GM04504 (cell line): ENCODE measurements around the gene OTOA.
"Not testable (repeated sequence)": the region's sequence is repeated elsewhere in the genome, so short reads cannot be mapped to it uniquely, and the experiment has no call there.

Experiments
- DNase-seq: peaks from one replicate; pipeline ENCODE4 v3.0.0-alpha.2; 2012; ENCODE audit warnings: low read depth

Gene OTOA

GRCh38 chr16:21680714-21681113 lies 16.9 kb downstream of the OTOA start:
- not testable (repeated sequence) for DNase-seq

GRCh38 chr16:21683184-21683583 lies 19.4 kb downstream of the OTOA start:
- no peak for DNase-seq

DNA sequence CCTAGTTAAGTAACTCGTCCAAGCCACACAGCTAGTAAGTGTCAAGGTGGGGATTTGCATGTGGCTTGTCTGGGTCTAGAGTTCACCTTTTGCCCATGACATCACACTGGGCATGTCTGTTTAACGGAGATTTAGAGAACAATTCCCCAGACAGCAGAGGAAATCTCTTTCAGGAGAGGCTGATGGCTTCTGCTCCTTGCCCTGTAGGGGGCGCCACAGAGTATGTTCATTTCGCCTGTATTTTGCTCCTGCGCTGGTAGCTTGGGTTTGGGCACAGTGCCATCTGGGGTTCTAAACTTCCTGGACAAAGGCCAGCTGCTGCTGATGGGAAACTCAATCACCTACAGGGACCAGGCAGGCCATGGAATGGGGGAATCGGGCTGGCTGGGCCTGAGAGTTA lies 20.4 kb downstream of the OTOA start:
- no peak for DNase-seq

GRCh38 chr16:21685034-21685455 lies 21.3 kb downstream of the OTOA start:
- no peak for DNase-seq

GRCh38 chr16:21689107-21689506 lies 25.3 kb downstream of the OTOA start:
- no peak for DNase-seq

DNA sequence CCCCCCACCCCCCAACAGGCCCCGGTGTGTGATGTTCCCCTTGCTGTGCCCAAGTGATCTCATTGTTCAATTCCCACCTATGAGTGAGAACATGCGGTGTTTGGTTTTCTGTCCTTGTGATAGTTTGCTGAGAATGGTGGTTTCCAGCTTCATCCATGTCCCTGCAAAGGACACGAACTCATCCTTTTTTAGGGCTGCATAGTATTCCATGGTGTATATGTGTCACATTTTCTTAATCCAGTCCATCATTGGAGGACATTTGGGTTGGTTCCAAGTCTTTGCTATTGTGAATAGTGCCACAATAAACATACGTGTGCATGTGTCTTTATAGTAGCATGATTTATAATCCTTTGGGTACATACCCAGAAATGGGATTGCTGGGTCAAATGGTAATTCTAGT lies 27.2 kb downstream of the OTOA start:
- DNase-seq: not testable (repeated sequence)

DNA sequence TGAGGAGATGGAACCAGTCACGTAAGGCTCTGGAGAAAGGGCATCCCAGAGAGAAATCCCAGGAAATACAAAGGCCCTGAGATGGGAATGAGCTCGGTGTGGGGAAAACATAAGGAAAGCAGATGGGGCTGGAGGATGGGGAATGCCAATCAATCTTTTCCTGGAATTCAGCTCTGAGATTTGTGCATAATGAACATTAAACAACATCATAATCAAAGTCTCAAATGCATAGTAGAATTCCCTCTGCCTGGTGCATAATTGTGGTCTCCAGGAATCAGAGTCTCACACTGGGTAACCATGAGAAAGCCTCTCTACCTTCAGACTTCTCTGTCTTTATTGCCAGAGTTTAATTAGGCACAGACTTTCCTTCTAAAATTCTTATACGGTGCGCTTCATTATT lies 30.8 kb downstream of the OTOA start:
- DNase-seq: no peak

DNA sequence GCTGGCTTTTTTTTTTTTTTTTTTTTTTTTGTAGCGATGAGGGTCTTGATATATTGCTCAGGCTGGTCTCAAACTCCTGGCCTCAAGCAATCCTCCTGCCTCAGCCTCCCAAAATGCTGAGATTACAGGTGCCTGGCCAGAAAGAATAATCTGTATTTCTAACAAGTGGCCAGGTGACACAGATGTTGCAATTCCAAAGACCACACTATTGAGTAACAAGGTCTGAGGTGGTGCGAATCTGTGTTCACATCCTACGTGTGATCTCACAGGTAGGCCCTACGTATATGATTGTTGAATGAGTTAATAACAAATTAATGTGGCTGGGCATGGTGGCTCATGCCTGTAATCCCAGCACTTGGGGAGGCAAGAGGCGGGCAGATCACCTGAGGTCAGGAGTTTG lies 33.3 kb downstream of the OTOA start:
- no peak for DNase-seq

GRCh38 chr16:21698169-21699032 lies 34.6 kb downstream of the OTOA start:
- DNase-seq: no peak

GRCh38 chr16:21701271-21701670 lies 37.5 kb downstream of the OTOA start:
- no peak for DNase-seq

- no peak for DNase-seq
Observed at GRCh38 chr16:21702276-21702675, 38.5 kb downstream of the OTOA start.

DNA sequence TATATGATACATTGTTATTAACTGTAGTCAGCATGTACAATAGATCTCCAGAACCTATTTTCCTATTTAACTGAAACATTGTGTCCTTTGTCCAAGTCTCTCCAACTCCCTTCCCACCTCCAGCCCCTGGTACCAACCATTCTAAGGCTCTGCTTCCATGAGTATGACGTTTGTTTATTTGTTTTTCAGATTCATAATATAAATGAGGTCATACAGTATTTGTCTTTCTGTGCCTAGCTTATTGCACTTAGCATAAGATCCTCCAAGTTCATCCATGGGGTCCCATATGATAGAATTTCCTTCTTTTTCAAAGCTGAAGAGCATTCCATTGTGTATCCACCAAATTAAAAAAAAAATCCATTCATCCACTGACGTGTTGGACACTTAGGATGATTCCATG lies 39.4 kb downstream of the OTOA start:
- DNase-seq: no peak

DNA sequence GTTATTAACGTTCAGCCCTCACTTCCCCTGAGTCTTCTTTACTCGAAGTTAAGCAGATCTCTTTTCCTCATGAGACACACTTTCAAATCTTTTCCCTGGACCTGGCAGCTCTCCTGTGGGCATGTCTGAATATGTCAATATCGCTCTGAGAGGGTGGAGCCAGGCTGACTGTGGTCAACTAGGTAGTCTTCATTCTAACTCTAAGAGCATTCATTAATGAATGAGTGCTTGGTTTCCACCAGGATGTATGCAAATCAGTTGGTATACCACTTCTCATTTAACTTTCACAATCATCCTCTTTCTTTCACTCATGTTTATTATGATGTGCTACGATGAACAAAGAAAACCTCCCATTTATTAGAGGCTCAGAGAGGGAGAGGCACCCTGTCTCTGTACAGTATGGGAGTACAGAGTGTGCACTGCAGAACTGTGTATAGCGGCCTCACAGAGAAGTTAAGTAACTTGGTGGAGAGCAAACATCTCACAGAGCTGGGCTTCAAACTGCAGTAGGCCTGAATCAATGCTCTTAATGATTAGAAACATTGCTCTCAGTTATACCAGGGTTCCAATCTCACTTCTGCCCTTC lies 39.9 kb downstream of the OTOA start:
- DNase-seq: no peak

DNA sequence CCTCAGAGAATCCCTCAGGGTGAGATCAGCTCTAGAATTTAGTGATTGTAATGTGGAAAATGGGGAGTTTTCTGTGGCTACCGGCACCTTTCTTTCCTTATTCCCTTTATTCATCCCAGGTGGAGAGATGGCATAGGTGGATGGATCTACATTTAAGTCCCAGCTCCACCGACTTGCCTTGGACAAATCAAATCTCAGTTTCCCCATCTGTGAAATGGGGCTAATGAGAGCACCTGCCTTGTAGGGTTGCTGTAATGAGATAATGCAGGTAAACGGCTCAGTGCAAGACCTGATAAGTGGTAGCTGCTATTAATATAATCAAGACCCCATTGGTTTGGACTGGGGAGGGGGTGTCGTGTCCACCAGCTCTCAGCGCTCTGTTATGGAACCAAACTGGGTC lies 40.5 kb downstream of the OTOA start:
- DNase-seq: no peak

GRCh38 chr16:21704733-21705132 lies 41.0 kb downstream of the OTOA start:
- DNase-seq: no peak

DNA sequence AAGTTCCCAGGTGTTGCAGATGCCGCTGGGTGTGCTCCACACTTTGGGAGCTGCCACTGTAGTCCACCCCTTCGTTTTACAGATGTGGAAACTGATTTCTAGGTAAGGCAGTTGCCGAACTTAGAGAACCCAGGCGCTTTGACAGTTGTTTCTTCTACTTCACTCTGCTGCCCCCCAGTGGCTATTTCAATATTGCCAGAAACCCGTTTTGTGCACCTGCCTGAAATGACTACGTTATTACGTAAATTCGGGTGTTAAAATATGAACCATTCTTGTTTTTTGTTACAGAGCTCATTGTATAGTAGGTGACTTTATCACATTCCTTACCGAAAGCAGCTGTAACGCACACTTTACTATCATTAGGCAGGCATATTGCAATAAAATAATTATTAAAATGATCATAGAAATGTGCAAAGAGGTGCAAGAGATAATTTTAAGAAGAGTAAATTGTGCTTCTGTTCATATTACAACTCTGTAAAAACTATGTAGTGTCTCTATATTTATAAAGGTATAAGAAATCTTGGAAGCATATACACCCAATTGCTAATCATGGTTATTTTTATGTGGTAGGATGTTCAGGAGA lies 44.9 kb downstream of the OTOA start:
- DNase-seq: peak; percentile 35

DNA sequence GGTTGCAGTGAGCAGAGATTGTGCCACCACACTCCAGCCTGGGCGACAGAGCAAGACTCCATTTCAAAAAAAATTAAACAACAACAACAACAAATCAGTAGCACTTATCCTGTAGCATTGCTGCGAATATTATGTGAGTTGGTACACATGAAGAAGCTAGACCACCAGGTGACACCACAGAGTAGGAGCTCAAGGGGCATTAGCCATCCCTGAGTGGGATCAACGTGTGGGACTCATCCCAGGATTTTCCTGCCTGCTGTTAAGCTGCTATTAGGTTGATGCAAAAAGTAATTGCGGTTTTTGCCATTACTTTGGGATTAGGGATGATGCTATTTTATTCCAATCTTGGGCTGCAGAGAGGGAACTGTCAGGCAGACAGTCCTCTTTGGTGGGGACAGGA lies 47.2 kb downstream of the OTOA start:
- no peak for DNase-seq

GRCh38 chr16:21713549-21714368 lies 50.0 kb downstream of the OTOA start:
- DNase-seq: no peak

DNA sequence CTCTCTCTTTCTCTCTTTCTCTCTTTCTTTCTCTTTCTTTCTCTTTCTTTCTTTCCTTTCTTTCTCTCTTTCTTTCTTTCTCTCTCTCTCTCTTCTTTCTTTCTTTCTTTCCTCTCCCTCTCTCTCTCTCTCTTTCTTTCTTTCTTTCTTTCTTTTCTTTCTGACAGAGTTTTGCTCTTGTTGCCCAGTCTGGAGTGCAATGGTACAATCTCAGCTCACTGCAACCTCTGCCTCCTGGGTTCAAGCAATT lies 50.5 kb downstream of the OTOA start:
- not testable (repeated sequence) for DNase-seq

GRCh38 chr16:21717608-21718007 lies 53.8 kb downstream of the OTOA start:
- no peak for DNase-seq

DNA sequence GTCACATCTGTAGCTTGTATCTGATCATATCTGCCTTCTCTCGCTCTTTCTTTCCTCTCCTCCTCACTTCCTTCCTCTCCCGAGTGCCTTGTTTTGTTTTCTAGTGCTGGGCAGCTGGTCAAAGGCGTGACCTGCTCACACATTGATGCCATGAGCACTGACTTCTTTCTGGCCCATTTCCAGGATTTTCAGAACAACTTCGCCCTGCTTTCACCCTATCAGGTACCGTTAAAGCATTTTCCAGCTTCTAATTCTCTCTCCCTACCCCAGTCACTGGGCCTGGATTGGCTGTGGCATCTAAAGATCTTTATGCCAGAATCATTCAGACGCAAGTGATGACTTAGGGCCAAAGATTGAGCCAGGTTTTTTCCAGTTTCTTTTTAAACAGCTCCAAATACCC lies 55.5 kb downstream of the OTOA start:
- DNase-seq: no peak

GRCh38 chr16:21720533-21720932 lies 56.8 kb downstream of the OTOA start:
- DNase-seq: no peak
